ENCODE results near the gene OR10S1.
"Not testable (repeated sequence)": the region's sequence is repeated elsewhere in the genome, so short reads cannot be mapped to it uniquely, and the experiment has no call there.

The OR10S1 gene

DNA sequence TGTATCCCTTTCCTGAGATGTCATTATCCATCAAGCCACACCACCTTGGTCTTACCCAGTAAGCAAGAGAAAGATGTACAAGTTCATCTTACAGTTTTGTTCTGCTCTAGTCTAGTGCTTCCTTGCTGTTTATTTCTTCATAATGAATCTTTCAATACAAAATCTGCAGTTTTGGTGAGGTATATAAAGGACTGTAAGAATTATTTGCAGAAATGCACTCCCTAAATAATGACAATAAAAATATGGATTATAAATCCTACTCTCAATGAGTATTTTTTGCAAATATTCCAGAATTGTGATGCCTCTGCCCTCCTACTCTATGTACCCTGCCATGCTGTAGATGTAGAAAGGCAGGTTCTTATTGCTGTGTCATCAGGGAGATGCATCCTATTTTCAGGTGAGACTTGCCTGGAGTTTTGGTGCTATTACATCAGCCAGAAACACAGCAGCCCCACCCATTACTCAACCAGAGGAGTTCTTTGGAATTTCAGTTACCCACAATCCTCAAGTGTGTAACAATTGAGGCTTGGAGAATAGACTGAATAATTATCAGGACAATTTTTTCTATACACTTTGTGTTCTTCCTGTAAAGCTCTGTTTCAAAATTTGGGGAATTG lies at the start of gene OR10S1:
Gene OR10S1 (minus strand): TSS at position 51 of the 617 bp plus-strand sequence. CDS start 117 bp downstream, outside the sequence.
- Histone ChIP-seq H3K9me3 (ENCODE audit: control insufficient read depth, insufficient read depth, low read length) (no peaks in the 10 kb centered on the region), H3K4me1 (ENCODE audit: control insufficient read depth, insufficient read depth, low read length) (no peaks in the 10 kb centered on the region), H3K36me3 (ENCODE audit: control insufficient read depth, insufficient read depth, low read length) (no peaks in the 10 kb centered on the region), H3K9ac (ENCODE audit: low read depth, low read length) (no peak within 1 kb of the TSS), H3K27me3 (ENCODE audit: control insufficient read depth, insufficient read depth, low read length) (no peaks in the 10 kb centered on the region), H3K27ac (ENCODE audit: low read depth, low read length) (no peak within 1 kb of the TSS), H3K4me3 (ENCODE audit: low read depth, low read length) (no peak within 1 kb of the TSS)

- Histone ChIP-seq H3K9ac (ENCODE audit: low read depth, low read length) (no peak within 1 kb of the TSS), H3K4me1 (ENCODE audit: control insufficient read depth, insufficient read depth, low read length) (peaks cover 4% of the 10 kb centered on the region; the same call in 1 of the 2 replicates), H3K9me3 (ENCODE audit: control insufficient read depth, insufficient read depth, low read length) (no peaks in the 10 kb centered on the region), H3K4me3 (ENCODE audit: low read depth, low read length) (no peak within 1 kb of the TSS), H3K27ac (ENCODE audit: low read depth, low read length) (no peak within 1 kb of the TSS), H3K27me3 (ENCODE audit: control insufficient read depth, insufficient read depth, low read length) (no peaks in the 10 kb centered on the region), H3K36me3 (ENCODE audit: control insufficient read depth, insufficient read depth, low read length) (no peaks in the 10 kb centered on the region)
These were observed 48.9 kb upstream of the OR10S1 start, which contains the start of gene OR10G8 for GRCh38 chr11:124026498-124026897. TSS of gene OR10G8 (plus strand) at chr11:124026798. CDS start at chr11:124029623, 2,825 bp downstream.

DNA sequence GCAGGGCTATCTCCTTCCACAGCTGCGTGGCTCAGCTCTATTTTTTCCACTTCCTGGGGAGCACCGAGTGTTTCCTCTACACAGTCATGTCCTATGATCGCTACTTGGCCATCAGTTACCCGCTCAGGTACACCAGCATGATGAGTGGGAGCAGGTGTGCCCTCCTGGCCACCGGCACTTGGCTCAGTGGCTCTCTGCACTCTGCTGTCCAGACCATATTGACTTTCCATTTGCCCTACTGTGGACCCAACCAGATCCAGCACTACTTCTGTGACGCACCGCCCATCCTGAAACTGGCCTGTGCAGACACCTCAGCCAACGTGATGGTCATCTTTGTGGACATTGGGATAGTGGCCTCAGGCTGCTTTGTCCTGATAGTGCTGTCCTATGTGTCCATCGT lies 38.3 kb upstream of the OR10S1 start:
- H3K36me3 ChIP-seq (ENCODE audit: control insufficient read depth, insufficient read depth, low read length); H3K9me3 ChIP-seq (ENCODE audit: control insufficient read depth, insufficient read depth, low read length); H3K4me3 ChIP-seq (ENCODE audit: low read depth, low read length); H3K27me3 ChIP-seq (ENCODE audit: control insufficient read depth, insufficient read depth, low read length); H3K27ac ChIP-seq (ENCODE audit: low read depth, low read length); H3K4me1 ChIP-seq (ENCODE audit: control insufficient read depth, insufficient read depth, low read length); H3K9ac ChIP-seq (ENCODE audit: low read depth, low read length): not testable (repeated sequence)

DNA sequence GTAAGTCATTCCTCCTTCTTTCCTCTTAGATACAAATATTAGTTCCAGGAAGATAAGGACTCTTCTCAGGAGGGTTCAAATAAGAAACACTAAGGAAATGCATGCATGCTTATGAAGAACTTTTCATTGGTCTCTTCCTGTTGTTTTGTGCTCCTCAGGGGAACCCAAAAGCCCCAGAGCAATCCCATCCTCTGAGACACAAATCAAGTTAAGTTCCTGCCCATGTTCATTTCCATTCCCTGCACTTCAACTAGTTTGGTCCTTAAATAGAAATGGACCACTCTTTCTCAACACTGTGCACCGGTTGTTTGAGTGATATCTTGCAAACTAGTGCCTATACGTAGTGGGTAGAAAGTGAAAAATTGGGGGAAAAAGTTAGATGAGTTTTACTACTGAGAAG lies 35.1 kb upstream of the OR10S1 start, which contains the start of gene OR10G4:
Gene OR10G4 (plus strand): TSS at position 301 of the 400 bp plus-strand sequence. CDS start 2,578 bp downstream, outside the sequence.
- Histone ChIP-seq H3K4me3 (ENCODE audit: low read depth, low read length) (no peak within 1 kb of the TSS), H3K27ac (ENCODE audit: low read depth, low read length) (no peak within 1 kb of the TSS), H3K9ac (ENCODE audit: low read depth, low read length) (no peak within 1 kb of the TSS), H3K36me3 (ENCODE audit: control insufficient read depth, insufficient read depth, low read length) (no peaks in the 10 kb centered on the region), H3K4me1 (ENCODE audit: control insufficient read depth, insufficient read depth, low read length) (no peaks in the 10 kb centered on the region), H3K27me3 (ENCODE audit: control insufficient read depth, insufficient read depth, low read length) (no peaks in the 10 kb centered on the region), H3K9me3 (ENCODE audit: control insufficient read depth, insufficient read depth, low read length) (no peaks in the 10 kb centered on the region)

- Histone ChIP-seq H3K9me3 (ENCODE audit: control insufficient read depth, insufficient read depth, low read length) (no peaks in the 10 kb centered on the region), H3K9ac (ENCODE audit: low read depth, low read length) (no peak within 1 kb of the TSS), H3K27ac (ENCODE audit: low read depth, low read length) (no peak within 1 kb of the TSS), H3K36me3 (ENCODE audit: control insufficient read depth, insufficient read depth, low read length) (no peaks in the 10 kb centered on the region), H3K4me3 (ENCODE audit: low read depth, low read length) (no peak within 1 kb of the TSS), H3K27me3 (ENCODE audit: control insufficient read depth, insufficient read depth, low read length) (no peaks in the 10 kb centered on the region), H3K4me1 (ENCODE audit: control insufficient read depth, insufficient read depth, low read length) (no peaks in the 10 kb centered on the region)
These were observed 17.5 kb upstream of the OR10S1 start, which contains the start of gene OR10G6 for GRCh38 chr11:123995119-123995518. TSS of gene OR10G6 (minus strand) at chr11:123995161. CDS start at chr11:123995161, 0 bp downstream.

DNA sequence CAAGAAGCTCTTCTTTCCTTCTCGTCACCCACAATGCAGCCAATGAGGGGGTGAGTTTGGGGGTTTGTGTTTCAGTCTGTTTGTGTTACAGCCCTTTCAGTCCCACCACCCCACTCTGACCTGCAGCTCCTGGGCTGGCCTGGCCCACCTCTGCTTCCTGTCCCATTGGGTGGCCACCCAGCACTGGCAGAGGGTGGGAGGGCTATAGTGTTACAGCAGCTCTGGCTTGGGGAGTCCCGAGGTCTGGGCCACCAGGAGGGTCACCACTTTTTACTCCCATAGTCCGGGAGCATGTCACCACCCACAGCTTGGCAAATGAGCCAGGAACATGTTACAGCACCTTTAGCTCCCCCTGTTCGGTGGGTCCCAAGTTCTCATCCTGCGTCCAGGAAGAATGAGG lies 1.7 kb upstream of the OR10S1 start:
- H3K27me3 ChIP-seq (ENCODE audit: control insufficient read depth, insufficient read depth, low read length), result no peaks in the 10 kb centered on the region
- H3K27ac ChIP-seq (ENCODE audit: low read depth, low read length), result no peak overlapping the region
- no peaks in the 10 kb centered on the region for H3K4me1 ChIP-seq (ENCODE audit: control insufficient read depth, insufficient read depth, low read length)
- no peaks in the 10 kb centered on the region for H3K36me3 ChIP-seq (ENCODE audit: control insufficient read depth, insufficient read depth, low read length)
- no peak overlapping the region for H3K4me3 ChIP-seq (ENCODE audit: low read depth, low read length)
- no peaks in the 10 kb centered on the region for H3K9me3 ChIP-seq (ENCODE audit: control insufficient read depth, insufficient read depth, low read length)
- H3K9ac ChIP-seq (ENCODE audit: low read depth, low read length), result no peak overlapping the region

GRCh38 chr11:123976770-123977560 lies 616 bp downstream of the OR10S1 start:
- Histone ChIP-seq H3K9ac (ENCODE audit: low read depth, low read length) (no peak overlapping the region), H3K9me3 (ENCODE audit: control insufficient read depth, insufficient read depth, low read length) (no peaks in the 10 kb centered on the region), H3K4me3 (ENCODE audit: low read depth, low read length) (no peak overlapping the region), H3K27ac (ENCODE audit: low read depth, low read length) (no peak overlapping the region), H3K36me3 (ENCODE audit: control insufficient read depth, insufficient read depth, low read length) (no peaks in the 10 kb centered on the region), H3K4me1 (ENCODE audit: control insufficient read depth, insufficient read depth, low read length) (no peaks in the 10 kb centered on the region), H3K27me3 (ENCODE audit: control insufficient read depth, insufficient read depth, low read length) (no peaks in the 10 kb centered on the region)

DNA sequence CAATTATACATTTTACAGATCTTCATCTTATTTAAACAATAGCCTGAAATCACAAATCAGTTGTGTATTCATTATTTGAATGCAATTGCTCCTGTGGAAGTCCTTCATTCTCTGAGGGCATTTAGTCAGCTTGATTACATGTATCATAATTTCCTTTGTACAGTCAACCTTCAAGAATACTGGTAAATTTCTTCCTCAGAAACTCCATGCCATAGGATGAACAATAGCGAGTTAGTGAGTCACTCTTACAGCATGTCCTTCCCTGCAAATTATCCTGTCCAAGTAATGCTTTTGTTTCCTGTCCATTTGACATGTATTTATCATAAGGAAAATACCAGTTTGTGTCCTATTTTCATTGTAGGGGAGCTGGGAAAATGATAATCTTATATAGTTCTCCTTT lies 3.8 kb downstream of the OR10S1 start:
- Histone ChIP-seq H3K4me1 (ENCODE audit: control insufficient read depth, insufficient read depth, low read length) (no peaks in the 10 kb centered on the region), H3K27ac (ENCODE audit: low read depth, low read length) (no peak overlapping the region), H3K36me3 (ENCODE audit: control insufficient read depth, insufficient read depth, low read length) (no peaks in the 10 kb centered on the region), H3K4me3 (ENCODE audit: low read depth, low read length) (no peak overlapping the region), H3K9ac (ENCODE audit: low read depth, low read length) (no peak overlapping the region), H3K9me3 (ENCODE audit: control insufficient read depth, insufficient read depth, low read length) (no peaks in the 10 kb centered on the region), H3K27me3 (ENCODE audit: control insufficient read depth, insufficient read depth, low read length) (no peaks in the 10 kb centered on the region)

DNA sequence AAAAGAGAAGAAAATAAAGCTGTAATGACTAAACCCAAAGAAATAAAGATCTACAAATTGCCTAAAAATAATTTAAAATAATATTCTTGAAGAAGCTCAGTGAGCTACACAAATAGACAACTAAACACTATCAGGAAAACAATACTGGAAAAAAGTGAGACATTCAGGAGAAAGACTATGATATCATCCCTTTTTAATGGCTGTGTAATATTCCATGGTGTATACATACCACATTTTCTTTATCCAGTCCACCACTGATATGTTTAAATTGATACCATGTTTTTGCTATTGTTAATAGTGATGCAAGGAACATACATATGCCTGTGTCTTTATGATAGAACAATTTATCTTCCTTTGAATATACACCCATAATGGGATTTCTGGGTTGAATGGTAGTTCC lies 20.8 kb downstream of the OR10S1 start:
- Histone ChIP-seq H3K27me3 (ENCODE audit: control insufficient read depth, insufficient read depth, low read length) (no peaks in the 10 kb centered on the region), H3K4me3 (ENCODE audit: low read depth, low read length) (no peak overlapping the region), H3K27ac (ENCODE audit: low read depth, low read length) (no peak overlapping the region)

GRCh38 chr11:123945132-123945531 lies 32.4 kb downstream of the OR10S1 start:
- Histone ChIP-seq H3K9me3 (ENCODE audit: control insufficient read depth, insufficient read depth, low read length) (no peaks in the 10 kb centered on the region), H3K27ac (ENCODE audit: low read depth, low read length) (no peak overlapping the region), H3K4me1 (ENCODE audit: control insufficient read depth, insufficient read depth, low read length) (no peaks in the 10 kb centered on the region), H3K4me3 (ENCODE audit: low read depth, low read length) (no peak overlapping the region), H3K27me3 (ENCODE audit: control insufficient read depth, insufficient read depth, low read length) (no peaks in the 10 kb centered on the region), H3K36me3 (ENCODE audit: control insufficient read depth, insufficient read depth, low read length) (no peaks in the 10 kb centered on the region), H3K9ac (ENCODE audit: low read depth, low read length) (no peak overlapping the region)

More for the DNA sequence above, 20.8 kb downstream of the OR10S1 start:
- H3K9me3 ChIP-seq (ENCODE audit: control insufficient read depth, insufficient read depth, low read length), result 0 out of 2 replicates have a peak, but pooled peaks cover 5% of the 10 kb centered on the region
- no peaks in the 10 kb centered on the region for H3K36me3 ChIP-seq (ENCODE audit: control insufficient read depth, insufficient read depth, low read length)
- no peak overlapping the region for H3K9ac ChIP-seq (ENCODE audit: low read depth, low read length)
- H3K4me1 ChIP-seq (ENCODE audit: control insufficient read depth, insufficient read depth, low read length), result no peaks in the 10 kb centered on the region

DNA sequence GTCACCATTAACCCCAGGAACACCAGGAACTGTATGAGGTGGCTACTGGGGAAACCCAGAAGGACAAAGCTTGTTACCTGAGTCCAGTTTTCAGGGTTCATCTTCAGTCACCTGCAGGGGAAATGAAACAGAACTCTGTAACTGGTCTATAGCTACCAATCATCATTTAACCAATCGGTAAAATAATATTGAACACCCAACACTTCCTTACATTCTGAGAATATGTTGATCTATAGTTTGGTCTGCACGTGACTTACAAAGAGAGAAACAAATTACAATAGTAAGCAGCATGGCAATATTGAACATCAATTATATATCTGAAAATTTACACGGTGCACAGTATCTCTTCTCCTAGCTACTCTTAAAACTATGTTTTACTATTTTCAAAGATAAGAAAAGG lies 33.8 kb downstream of the OR10S1 start, which contains the start of gene OR6T1:
Gene OR6T1 (minus strand): TSS at position 101 of the 400 bp plus-strand sequence. CDS start 0 bp downstream, at position 101.
- Histone ChIP-seq H3K9me3 (ENCODE audit: control insufficient read depth, insufficient read depth, low read length) (no peaks in the 10 kb centered on the region), H3K27ac (ENCODE audit: low read depth, low read length) (no peak within 1 kb of the TSS), H3K4me1 (ENCODE audit: control insufficient read depth, insufficient read depth, low read length) (no peaks in the 10 kb centered on the region), H3K9ac (ENCODE audit: low read depth, low read length) (no peak within 1 kb of the TSS), H3K27me3 (ENCODE audit: control insufficient read depth, insufficient read depth, low read length) (no peaks in the 10 kb centered on the region), H3K36me3 (ENCODE audit: control insufficient read depth, insufficient read depth, low read length) (no peaks in the 10 kb centered on the region), H3K4me3 (ENCODE audit: low read depth, low read length) (no peak within 1 kb of the TSS)
